Measurements from ENCODE around the gene ZKSCAN2. TPM values are rescaled to one million over a fixed set of nuclear protein-coding genes. Genes with fewer than 3 reads are reported as not detected.
A peak's percentile ranks its signal among the peaks of the same experiment; 100 is the strongest.

ZKSCAN2 gene
- total and polyA plus RNA-seq, 10 donors, result 0.74 to 6.0 (median 4.1) TPM

DNA sequence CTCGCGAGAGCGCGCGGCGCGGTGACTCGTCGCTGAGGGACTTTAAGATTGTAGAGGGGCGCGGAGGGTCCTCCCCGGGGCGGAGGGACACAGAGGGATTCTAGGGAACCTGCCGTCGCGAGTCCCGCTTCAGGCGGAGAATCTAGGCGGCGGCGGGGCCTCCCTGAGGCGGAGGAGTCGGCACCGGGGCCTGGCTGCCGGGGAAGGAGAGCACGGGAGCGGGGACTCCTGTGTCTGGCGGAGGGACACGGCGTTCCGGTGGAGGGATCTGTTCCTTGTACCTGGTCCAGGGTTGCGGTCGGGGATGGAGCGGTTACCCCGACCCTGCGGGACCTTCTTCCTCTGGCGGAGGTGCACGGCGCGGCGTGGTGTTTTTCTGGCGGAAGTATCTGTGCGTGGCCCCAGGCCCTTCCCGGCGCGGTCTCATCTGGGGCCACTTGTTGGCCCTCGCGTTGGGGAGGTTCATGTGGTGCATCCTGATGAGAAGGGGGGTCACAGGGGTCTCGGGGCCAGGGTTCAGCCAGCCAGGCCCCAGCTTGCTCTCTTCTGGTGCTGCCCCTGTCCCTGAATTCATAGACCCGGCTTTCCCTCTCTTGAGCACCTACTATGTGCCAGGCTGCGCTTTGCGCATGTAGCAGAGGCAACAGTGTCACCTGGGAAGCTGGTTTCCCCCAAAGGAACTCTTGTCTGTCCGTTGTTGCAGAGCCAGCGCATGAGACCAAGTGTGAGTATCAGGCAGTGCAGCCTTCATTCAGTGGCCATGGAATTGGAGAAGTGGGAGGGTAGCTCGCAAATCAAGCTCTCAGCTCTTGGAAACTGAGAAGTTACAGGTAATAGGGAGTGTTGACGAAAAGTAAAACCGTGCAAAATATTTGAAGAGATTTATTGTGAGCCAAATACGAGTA lies 563 bp upstream of the ZKSCAN2 start:
- Histone ChIP-seq H3K9me3 (no peaks in the 10 kb centered on the region), H3K4me3 (peak overlapping the region; percentile 58 to 86 (median 72)), H3K27ac (peak overlapping the region; percentile 81 to 99 (median 98)), H3K36me3 (peaks cover 0 to 42% (median 15%) of the 10 kb centered on the region in 6 donors), H3K4me1 (peaks cover 18 to 58% (median 42%) of the 10 kb centered on the region in 6 donors), H3K27me3 (replicated peaks in 1 of 7) (no peaks in the 10 kb centered on the region)
- intact Hi-C loops (cut with DNase I; ENCODE audit: low total_unique reads), result no loop called here
- 2 to 4% (median 3%) methylated on average over 26 to 58 of the region's 58 CpGs for WGBS, 5 donors
- no peak for TF ChIP-seq POLR2A (IDR thresholded peaks at IDR 0.05)
- peak in 1 of 3 donors; percentile 60 for TF ChIP-seq POLR2AphosphoS5 (IDR thresholded peaks at IDR 0.05)
- TF ChIP-seq, protein P1, sequence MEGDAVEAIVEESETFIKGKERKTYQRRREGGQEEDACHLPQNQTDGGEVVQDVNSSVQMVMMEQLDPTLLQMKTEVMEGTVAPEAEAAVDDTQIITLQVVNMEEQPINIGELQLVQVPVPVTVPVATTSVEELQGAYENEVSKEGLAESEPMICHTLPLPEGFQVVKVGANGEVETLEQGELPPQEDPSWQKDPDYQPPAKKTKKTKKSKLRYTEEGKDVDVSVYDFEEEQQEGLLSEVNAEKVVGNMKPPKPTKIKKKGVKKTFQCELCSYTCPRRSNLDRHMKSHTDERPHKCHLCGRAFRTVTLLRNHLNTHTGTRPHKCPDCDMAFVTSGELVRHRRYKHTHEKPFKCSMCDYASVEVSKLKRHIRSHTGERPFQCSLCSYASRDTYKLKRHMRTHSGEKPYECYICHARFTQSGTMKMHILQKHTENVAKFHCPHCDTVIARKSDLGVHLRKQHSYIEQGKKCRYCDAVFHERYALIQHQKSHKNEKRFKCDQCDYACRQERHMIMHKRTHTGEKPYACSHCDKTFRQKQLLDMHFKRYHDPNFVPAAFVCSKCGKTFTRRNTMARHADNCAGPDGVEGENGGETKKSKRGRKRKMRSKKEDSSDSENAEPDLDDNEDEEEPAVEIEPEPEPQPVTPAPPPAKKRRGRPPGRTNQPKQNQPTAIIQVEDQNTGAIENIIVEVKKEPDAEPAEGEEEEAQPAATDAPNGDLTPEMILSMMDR (IDR thresholded peaks at IDR 0.05 in 8 of 11, conservative IDR thresholded peaks at IDR 0.05 in 3 of 11), result peak in 2 of 11 experiments; percentile 13 to 15
- DNase-seq, result peak; percentile 94

DNA sequence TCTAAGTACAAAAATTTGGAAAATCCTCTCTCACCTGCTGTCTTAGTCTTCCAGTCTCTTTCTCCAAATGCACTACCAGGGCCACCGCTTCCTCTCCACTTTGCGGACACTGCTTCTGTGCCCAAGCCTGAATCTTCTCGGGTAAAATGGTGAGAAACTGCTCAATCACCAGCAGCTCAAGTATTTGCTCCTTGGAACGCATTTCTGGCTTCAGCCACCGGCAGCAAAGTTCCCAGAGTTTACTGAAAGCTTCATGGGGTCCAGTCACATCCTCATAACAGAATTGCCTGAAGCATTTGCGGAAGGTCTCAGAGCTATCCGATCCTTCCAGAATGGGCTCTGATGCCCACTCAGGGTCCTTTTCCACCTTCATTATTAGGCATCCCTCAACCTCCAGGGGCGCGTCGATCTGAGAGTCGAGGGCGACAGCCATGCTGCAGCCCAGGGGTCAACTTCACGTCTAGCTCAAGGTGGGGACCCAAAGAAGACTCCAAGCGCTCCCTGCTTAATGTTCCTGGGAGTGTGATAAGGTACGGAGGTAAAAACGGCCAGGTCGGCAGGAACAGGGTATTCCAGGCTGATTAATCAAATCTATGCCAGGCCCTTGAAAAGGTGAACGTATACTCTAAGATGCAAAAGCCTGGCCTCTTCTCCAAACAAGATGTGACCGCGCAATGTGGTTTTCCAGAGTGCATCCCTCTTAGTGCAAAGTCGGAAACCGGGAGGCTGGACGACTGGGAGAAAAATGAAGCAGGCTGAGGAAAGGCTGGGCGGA lies 763 bp downstream of the ZKSCAN2 start:
- H3K9me3 ChIP-seq, result no peaks in the 10 kb centered on the region
- WGBS, 5 donors, result 3 to 10% (median 4%) methylated on average over 24 of the region's 24 CpGs
- peak; percentile 83 for DNase-seq
- no peaks in the 10 kb centered on the region for H3K27me3 ChIP-seq (replicated peaks in 1 of 7)
- TF ChIP-seq POLR2AphosphoS5 (IDR thresholded peaks at IDR 0.05) (no peak), POLR2A (IDR thresholded peaks at IDR 0.05) (no peak)
- TF ChIP-seq, protein P1 (IDR thresholded peaks at IDR 0.05 in 8 of 11, conservative IDR thresholded peaks at IDR 0.05 in 3 of 11), result no peak
- H3K36me3 ChIP-seq, result peaks cover 0 to 42% (median 17%) of the 10 kb centered on the region in 6 donors
- H3K27ac ChIP-seq, result peak overlapping the region; percentile 81 to 99 (median 98)
- peak overlapping the region; percentile 58 to 86 (median 72) for H3K4me3 ChIP-seq
- intact Hi-C loops (cut with DNase I; ENCODE audit: low total_unique reads), result no loop called here
- peaks cover 18 to 49% (median 41%) of the 10 kb centered on the region in 6 donors for H3K4me1 ChIP-seq

DNA sequence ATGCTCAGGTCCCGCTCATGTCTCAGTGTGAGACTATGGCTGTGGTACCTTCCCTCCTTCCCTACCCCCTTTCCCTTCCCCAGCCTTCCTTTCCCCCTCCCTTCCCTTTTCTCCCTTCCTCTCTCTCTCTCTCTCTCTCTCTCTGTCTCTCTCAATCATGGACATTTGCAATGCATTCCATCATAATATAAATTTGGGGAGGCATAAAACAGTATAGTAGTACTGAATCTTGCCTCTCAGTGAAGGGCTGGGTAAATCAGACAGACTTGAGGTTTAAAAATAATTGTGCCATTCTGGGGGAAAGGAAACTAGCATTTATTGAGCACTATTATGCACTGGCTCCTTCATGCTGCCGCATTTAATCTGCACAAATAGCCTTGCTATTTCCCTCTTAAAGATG lies 4.3 kb downstream of the ZKSCAN2 start:
- no peaks in the 10 kb centered on the region for H3K27me3 ChIP-seq (replicated peaks in 1 of 7)
- no peak overlapping the region for H3K4me3 ChIP-seq
- H3K27ac ChIP-seq, result no peak overlapping the region
- no peak for DNase-seq
- peaks cover 0 to 1% (median 0%) of the 10 kb centered on the region in 8 donors for H3K9me3 ChIP-seq
- peaks cover 0 to 71% (median 32%) of the 10 kb centered on the region in 6 donors for H3K36me3 ChIP-seq
- no peak for TF ChIP-seq POLR2A (IDR thresholded peaks at IDR 0.05)
- TF ChIP-seq, protein P1 (IDR thresholded peaks at IDR 0.05 in 8 of 11, conservative IDR thresholded peaks at IDR 0.05 in 3 of 11), result no peak
- no peak for TF ChIP-seq POLR2AphosphoS5 (IDR thresholded peaks at IDR 0.05)
- intact Hi-C loops (cut with DNase I; ENCODE audit: low total_unique reads), result no loop called here
- H3K4me1 ChIP-seq, result peaks cover 10 to 26% (median 22%) of the 10 kb centered on the region in 6 donors
- WGBS, 5 donors, result 90 to 98% (median 95%) methylated on average over 2 of the region's 2 CpGs

Data from spleen (tissue), 11 donors.